ENCODE data around the gene PCP4L1. TPM values are rescaled to one million over a fixed set of nuclear protein-coding genes. Genes with fewer than 3 reads are reported as not detected.

Gene PCP4L1
- total and polyA plus RNA-seq, 2 donors from 2014 or later = 1.2 to 1.3 TPM

DNA sequence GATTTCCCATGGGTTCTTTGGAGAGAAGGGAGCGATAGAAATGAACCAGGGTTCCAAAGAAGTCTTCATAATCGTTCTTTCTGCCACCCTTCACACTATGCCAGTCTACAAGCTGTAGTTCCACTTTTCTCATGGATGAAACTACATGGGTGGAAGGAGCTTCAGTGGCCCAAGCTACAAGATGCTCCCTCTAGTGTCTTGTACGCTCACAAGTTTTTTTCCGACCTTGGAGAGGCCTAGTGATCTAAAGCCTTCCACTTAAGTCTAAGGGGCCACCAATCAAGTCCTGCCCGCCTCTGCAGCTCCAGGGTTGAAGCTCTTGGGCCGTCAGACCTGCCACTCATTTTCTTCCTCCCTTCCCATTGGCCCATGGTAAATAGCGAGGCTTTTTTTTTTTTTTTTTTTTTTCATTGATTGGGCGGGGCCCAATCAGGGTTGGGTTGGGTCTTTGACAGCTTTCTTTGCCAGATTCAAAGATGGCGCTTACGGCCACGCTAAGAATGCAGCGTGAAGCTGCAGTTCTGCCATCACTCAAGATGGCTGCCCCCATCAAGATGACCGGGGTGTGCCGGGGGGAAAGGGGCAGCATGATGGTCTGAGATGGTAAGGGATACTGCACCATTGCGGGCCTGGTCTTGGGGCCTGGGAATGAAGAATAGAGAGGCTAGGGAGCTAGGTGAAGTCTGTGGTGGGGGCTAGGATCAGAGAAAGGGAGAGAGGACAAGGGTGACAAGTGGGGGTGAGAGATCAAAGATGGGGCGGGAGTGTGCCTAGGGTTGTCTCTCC, 32.8 kb upstream of the PCP4L1 start, which contains the start of gene TOMM40L:
TSS of gene TOMM40L (plus strand) at position 527 of the 786 bp plus-strand sequence. CDS start 430 bp downstream, outside the sequence.
- DNase-seq = peak; percentile 92 to 99 (median 95)
- peaks cover 2 to 17% (median 8%) of the 10 kb centered on the region in 3 donors for H3K4me1 ChIP-seq (ENCODE audit: control insufficient read depth in 2 of 3, insufficient read depth in 2 of 3, low read depth in 1 of 3, low read length in 3 of 3)
- TF ChIP-seq, protein P1, sequence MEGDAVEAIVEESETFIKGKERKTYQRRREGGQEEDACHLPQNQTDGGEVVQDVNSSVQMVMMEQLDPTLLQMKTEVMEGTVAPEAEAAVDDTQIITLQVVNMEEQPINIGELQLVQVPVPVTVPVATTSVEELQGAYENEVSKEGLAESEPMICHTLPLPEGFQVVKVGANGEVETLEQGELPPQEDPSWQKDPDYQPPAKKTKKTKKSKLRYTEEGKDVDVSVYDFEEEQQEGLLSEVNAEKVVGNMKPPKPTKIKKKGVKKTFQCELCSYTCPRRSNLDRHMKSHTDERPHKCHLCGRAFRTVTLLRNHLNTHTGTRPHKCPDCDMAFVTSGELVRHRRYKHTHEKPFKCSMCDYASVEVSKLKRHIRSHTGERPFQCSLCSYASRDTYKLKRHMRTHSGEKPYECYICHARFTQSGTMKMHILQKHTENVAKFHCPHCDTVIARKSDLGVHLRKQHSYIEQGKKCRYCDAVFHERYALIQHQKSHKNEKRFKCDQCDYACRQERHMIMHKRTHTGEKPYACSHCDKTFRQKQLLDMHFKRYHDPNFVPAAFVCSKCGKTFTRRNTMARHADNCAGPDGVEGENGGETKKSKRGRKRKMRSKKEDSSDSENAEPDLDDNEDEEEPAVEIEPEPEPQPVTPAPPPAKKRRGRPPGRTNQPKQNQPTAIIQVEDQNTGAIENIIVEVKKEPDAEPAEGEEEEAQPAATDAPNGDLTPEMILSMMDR (IDR thresholded peaks at IDR 0.05; ENCODE audit: borderline replicate concordance, extremely low read depth, insufficient read depth) = peak; percentile 45
- FAIRE-seq = peak; percentile 99
- no peaks in the 10 kb centered on the region for H3K9me3 ChIP-seq (ENCODE audit: control insufficient read depth in 2 of 3, insufficient read depth in 1 of 3, low read length in 3 of 3)
- H3K27me3 ChIP-seq (ENCODE audit: control insufficient read depth, insufficient read depth, low read length) = no peaks in the 10 kb centered on the region
- peak within 1 kb of the TSS; percentile 36 to 45 for H3K27ac ChIP-seq (ENCODE audit: low read depth in 2 of 2, low read length in 2 of 2)
- peak within 1 kb of the TSS; percentile 75 to 86 (median 80) for H3K9ac ChIP-seq (ENCODE audit: low read length in 3 of 3)
- H3K36me3 ChIP-seq (ENCODE audit: control insufficient read depth in 2 of 3, insufficient read depth in 3 of 3, low read length in 3 of 3) = peaks cover 3 to 15% (median 13%) of the 10 kb centered on the region in 3 donors
- intact Hi-C loops (cut with DNase I) = no loop called here
- peak within 1 kb of the TSS; percentile 82 to 96 (median 95) for H3K4me3 ChIP-seq (ENCODE audit: low read length in 3 of 3)

GRCh38 chr1:161226320-161226711, 32.2 kb upstream of the PCP4L1 start:
- H3K4me3 ChIP-seq (ENCODE audit: low read length in 3 of 3) = peak overlapping the region; percentile 82 to 96 (median 95)
- H3K9me3 ChIP-seq (ENCODE audit: control insufficient read depth in 2 of 3, insufficient read depth in 1 of 3, low read length in 3 of 3) = no peaks in the 10 kb centered on the region
- DNase-seq = peak in 1 of 5 donors; percentile 15
- peaks cover 2 to 17% (median 8%) of the 10 kb centered on the region in 3 donors for H3K4me1 ChIP-seq (ENCODE audit: control insufficient read depth in 2 of 3, insufficient read depth in 2 of 3, low read depth in 1 of 3, low read length in 3 of 3)
- intact Hi-C loops (cut with DNase I) = no loop called here
- TF ChIP-seq, protein P1 (IDR thresholded peaks at IDR 0.05; ENCODE audit: borderline replicate concordance, extremely low read depth, insufficient read depth) = no peak
- FAIRE-seq = no peak
- peak overlapping the region; percentile 36 to 45 for H3K27ac ChIP-seq (ENCODE audit: low read depth in 2 of 2, low read length in 2 of 2)
- H3K27me3 ChIP-seq (ENCODE audit: control insufficient read depth, insufficient read depth, low read length) = no peaks in the 10 kb centered on the region
- peaks cover 3 to 15% (median 13%) of the 10 kb centered on the region in 3 donors for H3K36me3 ChIP-seq (ENCODE audit: control insufficient read depth in 2 of 3, insufficient read depth in 3 of 3, low read length in 3 of 3)
- peak overlapping the region; percentile 75 to 86 (median 80) for H3K9ac ChIP-seq (ENCODE audit: low read length in 3 of 3)

DNA sequence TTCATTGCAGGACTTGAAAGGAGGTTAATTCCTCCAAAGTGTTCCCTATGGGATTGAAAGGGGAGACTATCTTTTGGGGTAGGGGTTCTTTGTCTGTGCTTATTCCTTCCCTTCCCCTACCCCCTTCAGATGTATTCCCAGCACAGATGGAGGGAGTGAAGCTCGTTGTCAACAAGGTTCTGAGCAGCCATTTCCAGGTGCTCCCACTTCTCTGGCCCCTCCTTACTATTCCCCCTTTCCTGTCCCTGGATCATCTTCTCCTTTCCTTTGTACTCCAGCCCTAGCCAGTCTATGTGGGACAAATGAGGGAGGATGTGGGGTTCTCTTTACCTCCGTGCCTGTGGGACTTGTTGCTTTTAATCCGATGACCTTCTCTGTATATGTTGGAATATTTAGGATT, 31.8 kb upstream of the PCP4L1 start:
- H3K9me3 ChIP-seq (ENCODE audit: control insufficient read depth in 2 of 3, insufficient read depth in 1 of 3, low read length in 3 of 3) = no peaks in the 10 kb centered on the region
- H3K4me3 ChIP-seq (ENCODE audit: low read length in 3 of 3) = peak overlapping the region in 2 of 3 donors; percentile 51 to 95
- TF ChIP-seq, protein P1 (IDR thresholded peaks at IDR 0.05; ENCODE audit: borderline replicate concordance, extremely low read depth, insufficient read depth) = no peak
- intact Hi-C loops (cut with DNase I) = no loop called here
- H3K27ac ChIP-seq (ENCODE audit: low read depth in 2 of 2, low read length in 2 of 2) = no peak overlapping the region
- FAIRE-seq = no peak
- peaks cover 2 to 17% (median 8%) of the 10 kb centered on the region in 3 donors for H3K4me1 ChIP-seq (ENCODE audit: control insufficient read depth in 2 of 3, insufficient read depth in 2 of 3, low read depth in 1 of 3, low read length in 3 of 3)
- peak overlapping the region in 1 of 3 donors; percentile 86 for H3K9ac ChIP-seq (ENCODE audit: low read length in 3 of 3)
- no peak for DNase-seq
- H3K27me3 ChIP-seq (ENCODE audit: control insufficient read depth, insufficient read depth, low read length) = no peaks in the 10 kb centered on the region
- peaks cover 3 to 15% (median 13%) of the 10 kb centered on the region in 3 donors for H3K36me3 ChIP-seq (ENCODE audit: control insufficient read depth in 2 of 3, insufficient read depth in 3 of 3, low read length in 3 of 3)
